NCI-H510A (cell line): ENCODE data around the gene THRB.

Source experiments
- DNase-seq: peaks from one replicate; lab custom pipeline; 2025; lab: John Stamatoyannopoulos, UW

THRB gene

DNA sequence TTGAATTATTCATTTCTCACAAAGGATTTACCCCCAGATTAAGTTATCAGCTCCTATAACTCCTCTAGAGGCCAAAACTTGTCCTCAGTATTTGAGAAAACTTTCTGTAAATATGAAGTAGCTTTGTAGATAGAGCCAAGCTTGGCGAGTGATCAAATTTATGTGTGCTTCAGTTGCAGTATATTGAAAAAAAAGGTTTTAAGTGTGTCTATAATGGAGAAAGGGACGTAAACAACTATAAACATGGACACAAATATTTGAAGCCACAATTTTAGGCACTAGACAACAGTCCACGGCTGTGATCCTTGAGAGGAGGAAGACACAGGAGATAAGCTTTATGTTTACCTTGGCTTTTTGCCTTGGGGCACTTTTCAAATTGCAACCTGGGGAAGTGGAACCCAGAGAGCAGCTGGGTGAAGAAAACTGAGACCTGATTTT, 118.7 kb downstream of the THRB start:
- DNase-seq: no peak

DNA sequence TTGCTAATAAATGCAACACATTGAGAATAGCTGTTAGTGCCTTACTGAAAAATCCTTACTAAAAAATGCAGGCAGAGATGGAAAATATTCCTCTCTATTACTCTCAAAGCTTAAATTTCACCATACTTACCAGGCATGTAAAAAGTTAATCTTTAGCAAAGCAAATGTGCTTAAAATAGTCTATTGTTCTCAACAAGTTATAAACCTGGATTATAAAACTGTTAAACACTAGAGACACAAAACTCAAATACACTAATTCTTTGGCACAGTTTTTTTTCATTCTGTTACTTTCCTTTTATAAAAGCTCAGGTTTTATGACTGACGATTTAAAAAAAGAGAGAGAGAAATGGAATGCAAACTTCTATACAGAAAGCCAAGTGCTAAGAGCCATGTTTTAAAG, 119.8 kb downstream of the THRB start:
- no peak for DNase-seq

DNA sequence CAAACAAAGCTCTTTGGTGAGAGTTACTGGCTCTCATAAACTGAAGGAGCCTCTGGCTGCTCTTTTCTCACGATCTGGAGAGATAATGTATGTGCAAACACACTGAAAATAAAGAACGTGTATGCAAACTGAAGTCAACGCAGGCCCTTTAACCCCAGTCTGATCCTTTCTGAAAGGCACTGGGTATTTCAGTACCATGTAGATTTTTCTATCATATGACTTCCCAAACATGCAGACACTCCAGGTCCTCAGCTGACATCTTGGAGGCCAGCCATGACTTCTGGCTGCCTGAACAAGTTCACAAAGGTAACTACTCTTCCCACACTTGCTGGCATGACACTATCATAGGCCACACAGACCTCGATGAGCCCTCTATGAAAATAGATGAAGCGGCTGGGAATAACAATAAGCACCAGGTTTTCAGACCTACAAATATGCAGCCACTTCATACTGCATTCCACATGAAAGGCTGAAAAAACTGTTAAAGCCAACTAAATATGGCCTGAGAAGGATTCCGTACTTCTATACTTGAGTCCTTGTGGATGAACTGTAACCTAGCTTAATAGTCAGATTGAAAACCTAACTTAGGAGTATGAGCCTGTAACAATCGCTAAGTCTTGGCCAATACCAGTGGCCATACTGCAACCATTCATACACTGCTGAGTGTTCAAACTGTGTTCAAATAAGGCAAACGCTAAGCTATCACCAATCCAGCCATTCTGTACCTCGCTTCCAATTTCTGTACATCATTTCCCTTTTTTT, 121.3 kb downstream of the THRB start:
- no peak for DNase-seq

GRCh38 chr3:24372559-24373197, 122.0 kb downstream of the THRB start:
- DNase-seq: no peak

- DNase-seq: no peak
These were observed 124.1 kb downstream of the THRB start for GRCh38 chr3:24370352-24371090.

- no peak for DNase-seq
These were observed 126.0 kb downstream of the THRB start for GRCh38 chr3:24368605-24369004.

GRCh38 chr3:24367664-24368264, 126.9 kb downstream of the THRB start:
- DNase-seq: no peak

DNA sequence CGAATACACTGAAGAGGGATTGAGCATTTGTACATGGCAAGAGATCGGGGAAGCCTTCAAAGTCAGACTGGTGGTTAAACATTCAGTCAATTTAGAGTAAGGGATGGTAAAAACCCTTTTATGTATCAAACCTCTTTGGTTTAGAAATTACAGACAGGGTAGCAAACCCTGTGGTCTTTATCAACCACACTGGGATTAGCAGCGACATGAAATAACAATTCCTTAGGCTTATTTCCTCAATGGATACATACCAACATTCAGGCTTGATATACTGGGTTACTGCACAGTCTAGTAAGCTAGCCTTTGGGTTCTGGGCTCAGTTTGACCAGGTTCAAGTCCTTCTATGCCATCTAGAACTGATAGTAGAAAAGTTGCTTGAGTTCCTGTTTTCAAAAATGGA, 127.4 kb downstream of the THRB start:
- no peak for DNase-seq

- DNase-seq: no peak
These were observed 129.5 kb downstream of the THRB start for GRCh38 chr3:24365168-24365567.

- DNase-seq: no peak
These were observed 130.3 kb downstream of the THRB start for GRCh38 chr3:24364359-24364758.

- no peak for DNase-seq
These were observed 131.4 kb downstream of the THRB start for GRCh38 chr3:24363242-24363641.

DNA sequence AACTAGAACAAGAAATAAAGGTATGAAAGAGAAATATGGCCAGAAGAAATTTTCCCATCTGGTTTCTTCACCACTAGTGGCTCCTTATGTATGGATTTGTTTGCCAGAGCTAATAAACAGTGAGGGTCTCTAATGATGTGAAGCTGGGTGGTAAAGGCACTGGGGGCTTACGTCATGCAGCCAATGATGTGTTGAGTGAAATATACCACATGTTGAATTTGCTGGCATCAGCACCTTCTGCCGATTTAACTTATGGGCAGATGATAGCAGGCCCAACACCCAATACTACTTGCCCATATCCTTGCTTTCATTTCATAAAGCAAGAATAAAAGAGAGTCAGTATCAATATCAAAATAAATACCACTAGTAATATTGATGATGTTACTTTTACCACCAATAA, 133.0 kb downstream of the THRB start:
- DNase-seq: no peak

- no peak for DNase-seq
These were observed 133.7 kb downstream of the THRB start for GRCh38 chr3:24360957-24361356.

DNA sequence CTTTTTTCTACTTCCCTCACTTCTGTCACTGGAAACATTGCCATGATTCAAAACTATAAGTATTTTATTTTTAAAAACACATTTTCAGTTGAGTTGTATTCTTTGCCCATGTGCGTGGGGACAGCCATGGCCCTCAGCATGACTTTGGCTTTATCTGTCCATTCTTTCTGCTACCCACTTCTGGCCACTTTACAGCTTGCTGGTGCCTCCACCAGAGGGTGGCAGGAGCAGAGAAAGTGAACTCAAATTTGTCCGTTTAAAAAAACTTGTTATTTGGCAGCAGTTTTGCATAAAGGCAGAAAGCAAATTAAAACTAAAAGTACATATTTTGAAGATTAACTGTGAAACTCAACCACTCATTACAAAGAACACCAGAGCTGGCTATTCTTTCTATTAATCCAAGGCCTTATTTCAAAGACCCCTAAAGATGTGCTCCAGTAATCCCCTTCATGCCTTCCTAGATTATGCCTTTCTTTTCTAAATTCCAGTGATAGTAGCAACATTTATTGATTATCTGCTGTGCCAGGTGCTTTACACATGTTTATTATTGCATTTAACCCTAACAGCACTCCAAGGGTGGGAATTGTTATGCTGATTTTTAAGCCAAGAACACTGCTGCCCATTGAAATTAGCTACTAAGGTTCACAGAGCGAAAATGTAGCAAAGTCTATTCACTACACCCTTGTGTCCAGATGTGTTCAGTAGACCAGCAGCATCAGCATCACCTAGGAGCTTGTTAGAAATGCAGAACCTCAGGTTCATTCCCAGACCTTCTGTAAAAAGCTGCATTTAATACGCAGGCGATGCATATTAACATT, 134.8 kb downstream of the THRB start:
- no peak for DNase-seq

- DNase-seq: no peak
These were observed 135.5 kb downstream of the THRB start for GRCh38 chr3:24359102-24359501.

DNA sequence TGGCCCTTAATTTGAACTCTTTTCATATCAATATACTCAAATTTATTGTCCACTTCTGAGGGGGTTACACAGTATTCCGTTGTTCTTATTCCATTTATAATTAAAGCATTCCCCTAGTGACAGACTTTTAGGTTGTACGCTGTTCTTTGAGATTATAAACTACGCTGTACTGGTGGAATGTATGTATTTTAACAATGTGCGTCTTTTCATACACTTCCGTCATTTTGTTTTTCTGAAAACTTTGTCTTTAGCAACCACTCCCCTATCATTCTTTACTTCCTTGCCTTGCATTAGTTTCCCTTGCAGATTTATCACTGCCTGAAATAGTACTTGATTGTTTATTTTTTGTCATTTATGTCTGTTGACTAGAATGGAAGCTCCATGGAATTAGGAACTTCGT, 137.0 kb downstream of the THRB start:
- DNase-seq: no peak

- DNase-seq: no peak
These were observed 138.8 kb downstream of the THRB start for GRCh38 chr3:24355806-24356205.

GRCh38 chr3:24354230-24354629, 140.4 kb downstream of the THRB start:
- DNase-seq: no peak

- no peak for DNase-seq
These were observed 141.6 kb downstream of the THRB start for GRCh38 chr3:24352893-24353553.

- DNase-seq: no peak
These were observed 142.7 kb downstream of the THRB start for GRCh38 chr3:24351779-24352469.
